Neural cell (in vitro differentiated cells): ENCODE results near the gene KCNJ4. TPM values are rescaled to one million over a fixed set of nuclear protein-coding genes. Genes with fewer than 3 reads are reported as not detected.

Source experiments
- H2AFZ ChIP-seq: fragments of 200-600, 300-800 bp; sonication (generic), shearing (Covaris generic); 2 replicates; pipeline ENCODE4 v1.6.0; 2014; ENCODE audit warnings: low read depth, mild to moderate bottlenecking, antibody characterized with exemption, low read length, moderate library complexity
- H3F3A ChIP-seq: fragments of 200-600 bp; shearing (Covaris generic); 2 replicates; pipeline ENCODE4 v1.6.1; 2016; ENCODE audit warnings: mild to moderate bottlenecking, moderate library complexity, mixed read lengths, antibody characterized with exemption, low read length; ENCODE audit not compliant: insufficient read depth, poor library complexity, severe bottlenecking
- H3K27ac ChIP-seq: fragments of 200-600, 300-800 bp; sonication (generic), shearing (Covaris generic); 2 replicates; pipeline ENCODE4 v1.5.1; 2014; ENCODE audit warnings: mild to moderate bottlenecking, low read length, moderate library complexity
- H3K27me3 ChIP-seq: fragments of 300-800, 200-600 bp; sonication (generic), shearing (Covaris generic); 2 replicates; pipeline ENCODE4 v1.6.0; 2014; ENCODE audit warnings: mild to moderate bottlenecking, low read depth, low read length, moderate library complexity; ENCODE audit not compliant: insufficient read depth
- H3K36me3 ChIP-seq: fragments of 300-800, 200-600 bp; sonication (generic), shearing (Covaris generic); 2 replicates; pipeline ENCODE4 v1.5.1; 2014; ENCODE audit warnings: mild to moderate bottlenecking, antibody characterized with exemption, low read length, moderate library complexity; ENCODE audit not compliant: insufficient read depth
- H3K4me2 ChIP-seq: fragments of 300-800, 200-600 bp; sonication (generic), shearing (Covaris generic); 2 replicates; pipeline ENCODE4 v1.6.0; 2014; ENCODE audit warnings: mild to moderate bottlenecking, low read length
- H3K4me3 ChIP-seq: fragments of 300-800, 200-600 bp; sonication (generic), shearing (Covaris generic); 2 replicates; pipeline ENCODE4 v1.5.1; 2014; ENCODE audit warnings: mild to moderate bottlenecking, low read length, moderate library complexity
- H3K79me2 ChIP-seq: fragments of 200-600 bp; shearing (Covaris generic); replicated peaks from 2 replicates; pipeline ENCODE4 v1.6.0; 2014; ENCODE audit warnings: mild to moderate bottlenecking, low read length, moderate library complexity; ENCODE audit not compliant: insufficient read depth
- H3K9ac ChIP-seq: fragments of 300-800, 200-600 bp; sonication (generic), shearing (Covaris generic); 2 replicates; pipeline ENCODE4 v1.6.1; 2016; ENCODE audit warnings: mild to moderate bottlenecking, low read length, mixed read lengths
- H3K9me2 ChIP-seq: fragments of 200-600 bp; shearing (Covaris generic); 2 replicates; pipeline ENCODE4 v1.6.1; 2016; ENCODE audit warnings: mild to moderate bottlenecking, low read length, mixed read lengths; ENCODE audit not compliant: insufficient read depth
- H3K9me3 ChIP-seq: fragments of 200-600, 300-800 bp; sonication (generic), shearing (Covaris generic); 2 replicates; pipeline ENCODE4 v1.6.1; 2016; ENCODE audit warnings: mild to moderate bottlenecking, mixed run types, low read length, moderate library complexity, mixed read lengths
- H4K20me1 ChIP-seq: fragments of 200-600 bp; shearing (Covaris generic); 2 replicates; pipeline ENCODE4 v1.6.1; 2016; ENCODE audit warnings: mild to moderate bottlenecking, mixed run types; ENCODE audit not compliant: insufficient read depth
- EP300 ChIP-seq: fragments of 450-650 bp; conservative IDR thresholded peaks from 2 replicates; pipeline ENCODE4 v1.6.1; 2014; ENCODE audit warnings: antibody characterized with exemption, mild to moderate bottlenecking, moderate library complexity; ENCODE audit not compliant: poor library complexity, severe bottlenecking
- EZH2 ChIP-seq: fragments of 200-600, 300-800 bp; shearing (Covaris generic), sonication (generic); IDR thresholded peaks from 2 replicates; pipeline ENCODE4 v1.6.1; 2014; ENCODE audit warnings: antibody characterized with exemption, low read length, borderline replicate concordance, mild to moderate bottlenecking; ENCODE audit not compliant: insufficient read depth, poor library complexity, severe bottlenecking
- MXI1 ChIP-seq: fragments of 450-650 bp; conservative IDR thresholded peaks from 2 replicates; pipeline ENCODE4 v1.6.1; 2014; ENCODE audit warnings: antibody characterized with exemption, mild to moderate bottlenecking; ENCODE audit not compliant: poor library complexity, severe bottlenecking
- POLR2AphosphoS5 ChIP-seq: IDR thresholded peaks from 2 replicates; pipeline ENCODE4 v1.6.1; 2012
- RAD21 ChIP-seq: fragments of 450-650 bp; conservative IDR thresholded peaks from 2 replicates; pipeline ENCODE4 v1.6.1; 2014; ENCODE audit warnings: antibody characterized with exemption, mild to moderate bottlenecking, moderate library complexity
- SMC3 ChIP-seq: fragments of 450-650 bp; conservative IDR thresholded peaks from 2 replicates; pipeline ENCODE4 v1.6.1; 2014; ENCODE audit warnings: antibody characterized with exemption, mild to moderate bottlenecking, moderate library complexity; ENCODE audit not compliant: poor library complexity
- TAF1 ChIP-seq: IDR thresholded peaks from 2 replicates; pipeline ENCODE4 v1.6.1; 2012; ENCODE audit warnings: low read depth
- polyA plus RNA-seq: library from polyadenylated mRNA; depleted of rRNA; stranded (reverse); fragments of >200 nt; gene quantifications from 2 replicates; pipeline ENCODE4 v1.2.3, GENCODE V29; 2014
- TF ChIP-seq, protein P1 (sequence below): fragments of 450-650 bp; IDR thresholded peaks from 2 replicates; pipeline ENCODE4 v1.5.1; 2014; ENCODE audit warnings: antibody characterized with exemption, mild to moderate bottlenecking, moderate library complexity; ENCODE audit not compliant: poor library complexity, severe bottlenecking
- TF ChIP-seq, protein P2 (sequence below): IDR thresholded peaks from 2 replicates; pipeline ENCODE4 v1.6.1; 2012; ENCODE audit warnings: borderline replicate concordance

The KCNJ4 gene
- polyA plus RNA-seq, 1 donor from 2014 or later: 1.7 TPM

DNA sequence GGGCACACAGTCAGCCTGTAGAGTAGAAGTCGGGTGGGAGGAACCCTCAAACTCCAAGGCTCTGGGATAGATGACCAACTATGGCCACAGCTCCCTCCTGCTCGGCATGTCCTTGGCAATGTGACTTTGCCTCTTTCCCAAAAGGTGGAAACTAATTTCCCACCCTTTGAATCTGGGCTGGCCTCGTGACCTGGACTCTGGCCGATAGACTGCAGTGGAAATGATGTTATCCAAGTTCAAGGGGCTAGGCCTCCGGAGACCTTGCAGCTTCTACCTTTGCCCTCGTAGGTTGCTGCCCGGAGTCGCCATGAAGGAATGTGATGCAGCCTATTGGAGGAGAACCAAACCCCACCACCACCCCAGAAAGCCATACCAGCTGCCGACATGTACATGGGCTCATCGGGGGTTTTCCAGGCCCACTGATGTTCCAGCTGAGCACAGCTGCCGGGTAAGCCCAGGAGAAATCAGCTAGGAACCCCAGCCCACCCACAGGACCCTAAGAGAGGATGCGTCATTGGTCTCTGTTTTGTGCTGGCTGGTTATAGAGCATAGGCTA is 30.4 kb downstream of the KCNJ4 start:
- Histone ChIP-seq H3F3A (no peaks in the 10 kb centered on the region), H3K9ac (no peak overlapping the region), H3K36me3 (no peaks in the 10 kb centered on the region), H3K4me2 (no peak overlapping the region), H3K79me2 (no peaks in the 10 kb centered on the region), H3K9me3 (no peaks in the 10 kb centered on the region), H3K9me2 (no peaks in the 10 kb centered on the region), H3K27ac (no peak overlapping the region), H4K20me1 (no peaks in the 10 kb centered on the region), H3K4me3 (no peak overlapping the region), H2AFZ (no peak overlapping the region), H3K27me3 (no peaks in the 10 kb centered on the region)
- TF ChIP-seq POLR2AphosphoS5: no peak
- TF ChIP-seq, protein P1, sequence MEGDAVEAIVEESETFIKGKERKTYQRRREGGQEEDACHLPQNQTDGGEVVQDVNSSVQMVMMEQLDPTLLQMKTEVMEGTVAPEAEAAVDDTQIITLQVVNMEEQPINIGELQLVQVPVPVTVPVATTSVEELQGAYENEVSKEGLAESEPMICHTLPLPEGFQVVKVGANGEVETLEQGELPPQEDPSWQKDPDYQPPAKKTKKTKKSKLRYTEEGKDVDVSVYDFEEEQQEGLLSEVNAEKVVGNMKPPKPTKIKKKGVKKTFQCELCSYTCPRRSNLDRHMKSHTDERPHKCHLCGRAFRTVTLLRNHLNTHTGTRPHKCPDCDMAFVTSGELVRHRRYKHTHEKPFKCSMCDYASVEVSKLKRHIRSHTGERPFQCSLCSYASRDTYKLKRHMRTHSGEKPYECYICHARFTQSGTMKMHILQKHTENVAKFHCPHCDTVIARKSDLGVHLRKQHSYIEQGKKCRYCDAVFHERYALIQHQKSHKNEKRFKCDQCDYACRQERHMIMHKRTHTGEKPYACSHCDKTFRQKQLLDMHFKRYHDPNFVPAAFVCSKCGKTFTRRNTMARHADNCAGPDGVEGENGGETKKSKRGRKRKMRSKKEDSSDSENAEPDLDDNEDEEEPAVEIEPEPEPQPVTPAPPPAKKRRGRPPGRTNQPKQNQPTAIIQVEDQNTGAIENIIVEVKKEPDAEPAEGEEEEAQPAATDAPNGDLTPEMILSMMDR: no peak
- TF ChIP-seq EP300: no peak
- no peak for TF ChIP-seq SMC3
- TF ChIP-seq, protein P2, sequence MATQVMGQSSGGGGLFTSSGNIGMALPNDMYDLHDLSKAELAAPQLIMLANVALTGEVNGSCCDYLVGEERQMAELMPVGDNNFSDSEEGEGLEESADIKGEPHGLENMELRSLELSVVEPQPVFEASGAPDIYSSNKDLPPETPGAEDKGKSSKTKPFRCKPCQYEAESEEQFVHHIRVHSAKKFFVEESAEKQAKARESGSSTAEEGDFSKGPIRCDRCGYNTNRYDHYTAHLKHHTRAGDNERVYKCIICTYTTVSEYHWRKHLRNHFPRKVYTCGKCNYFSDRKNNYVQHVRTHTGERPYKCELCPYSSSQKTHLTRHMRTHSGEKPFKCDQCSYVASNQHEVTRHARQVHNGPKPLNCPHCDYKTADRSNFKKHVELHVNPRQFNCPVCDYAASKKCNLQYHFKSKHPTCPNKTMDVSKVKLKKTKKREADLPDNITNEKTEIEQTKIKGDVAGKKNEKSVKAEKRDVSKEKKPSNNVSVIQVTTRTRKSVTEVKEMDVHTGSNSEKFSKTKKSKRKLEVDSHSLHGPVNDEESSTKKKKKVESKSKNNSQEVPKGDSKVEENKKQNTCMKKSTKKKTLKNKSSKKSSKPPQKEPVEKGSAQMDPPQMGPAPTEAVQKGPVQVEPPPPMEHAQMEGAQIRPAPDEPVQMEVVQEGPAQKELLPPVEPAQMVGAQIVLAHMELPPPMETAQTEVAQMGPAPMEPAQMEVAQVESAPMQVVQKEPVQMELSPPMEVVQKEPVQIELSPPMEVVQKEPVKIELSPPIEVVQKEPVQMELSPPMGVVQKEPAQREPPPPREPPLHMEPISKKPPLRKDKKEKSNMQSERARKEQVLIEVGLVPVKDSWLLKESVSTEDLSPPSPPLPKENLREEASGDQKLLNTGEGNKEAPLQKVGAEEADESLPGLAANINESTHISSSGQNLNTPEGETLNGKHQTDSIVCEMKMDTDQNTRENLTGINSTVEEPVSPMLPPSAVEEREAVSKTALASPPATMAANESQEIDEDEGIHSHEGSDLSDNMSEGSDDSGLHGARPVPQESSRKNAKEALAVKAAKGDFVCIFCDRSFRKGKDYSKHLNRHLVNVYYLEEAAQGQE: no peak
- TF ChIP-seq MXI1: no peak
- TF ChIP-seq RAD21: no peak
- no peak for TF ChIP-seq TAF1
- TF ChIP-seq EZH2: no peak

DNA sequence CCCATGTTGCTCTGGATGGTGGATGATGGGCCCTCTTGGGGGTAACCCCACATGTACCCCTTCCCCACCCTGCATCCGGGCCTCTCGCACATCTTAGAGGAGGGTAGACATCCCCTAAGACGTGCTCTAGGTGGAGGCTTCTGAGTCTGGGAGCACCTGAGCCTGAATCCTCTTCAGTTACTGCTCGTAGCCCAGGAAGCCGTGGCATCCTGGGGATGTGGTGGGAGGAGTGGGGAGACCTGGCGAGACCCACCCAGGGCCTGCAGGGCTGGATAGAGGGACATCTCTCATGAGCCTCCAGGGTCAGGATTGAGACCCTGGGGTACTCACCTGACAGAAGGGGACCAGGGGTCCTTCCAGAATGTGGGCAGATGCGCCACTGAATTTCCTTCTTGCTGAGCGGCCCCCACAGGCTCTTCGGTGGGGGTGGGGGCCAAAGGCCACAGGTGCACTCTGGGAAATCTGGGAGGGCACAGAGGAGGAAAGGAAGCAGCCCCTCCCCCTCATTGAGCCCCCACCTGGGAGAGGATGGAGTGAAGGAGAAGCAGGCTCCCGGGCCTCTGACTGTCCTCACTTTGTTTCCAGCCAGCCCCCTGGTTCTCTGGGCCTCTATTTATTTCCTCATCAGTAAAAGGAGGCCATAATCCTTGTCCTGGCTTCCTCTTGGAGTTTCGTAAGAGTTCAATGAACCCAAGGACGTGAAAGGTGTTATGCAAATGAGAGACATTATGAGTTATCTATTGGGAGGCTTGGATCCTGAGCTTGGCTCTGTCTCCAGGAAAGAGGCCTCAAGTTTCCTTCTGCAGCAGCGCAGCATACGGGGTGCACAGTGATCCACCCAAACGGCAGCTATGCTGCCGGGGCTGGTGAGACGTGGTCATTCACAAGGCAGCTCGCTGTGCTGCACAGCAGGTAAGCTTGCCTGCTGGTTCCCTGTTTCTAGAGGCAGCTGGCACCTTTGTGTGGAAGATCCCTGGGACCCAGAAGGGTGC is 31.2 kb downstream of the KCNJ4 start:
- Histone ChIP-seq H4K20me1 (no peaks in the 10 kb centered on the region), H3K9ac (no peak overlapping the region), H3K9me3 (no peaks in the 10 kb centered on the region), H3K4me3 (no peak overlapping the region), H3K27ac (no peak overlapping the region), H3F3A (no peaks in the 10 kb centered on the region), H3K79me2 (no peaks in the 10 kb centered on the region), H2AFZ (no peak overlapping the region), H3K4me2 (no peak overlapping the region), H3K36me3 (no peaks in the 10 kb centered on the region), H3K27me3 (no peaks in the 10 kb centered on the region), H3K9me2 (no peaks in the 10 kb centered on the region)
- TF ChIP-seq EP300 (no peak), EZH2 (no peak)
